ENCODE data around the gene ELOVL4. TPM values are rescaled to one million over a fixed set of nuclear protein-coding genes. Genes with fewer than 3 reads are reported as not detected.

The ELOVL4 gene
- total RNA-seq: 2.6 and 3.6 TPM in 2 replicates

- DNase-seq (ENCODE audit: extremely low read depth, low read depth, low spot score): no peak
These were observed at the start of gene ELOVL4 for GRCh38 chr6:79947191-79948186. TSS of gene ELOVL4 (minus strand) at chr6:79947553. CDS start at chr6:79947279, 274 bp downstream.

DNA sequence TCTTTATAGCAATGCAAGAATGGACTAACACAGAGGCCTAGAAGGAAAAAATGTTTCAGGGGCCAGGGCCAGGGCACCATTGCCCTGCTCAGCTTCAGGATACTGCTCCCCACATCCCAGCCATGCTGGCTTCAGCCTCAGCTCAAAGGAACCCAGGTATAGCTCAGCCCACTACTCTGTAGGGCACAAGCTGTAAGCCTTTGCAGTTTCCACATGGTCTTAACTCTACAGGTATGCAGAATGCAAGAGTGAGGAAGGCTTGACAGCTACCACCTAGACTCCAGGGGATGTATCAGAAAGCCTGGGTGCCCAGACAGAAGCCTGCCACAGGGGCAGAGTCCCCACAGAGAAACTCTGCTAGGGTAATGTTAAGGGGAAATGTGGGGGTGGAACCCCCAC lies 46.6 kb upstream of the ELOVL4 start:
- no peak for DNase-seq (ENCODE audit: extremely low read depth, low read depth, low spot score)

DNA sequence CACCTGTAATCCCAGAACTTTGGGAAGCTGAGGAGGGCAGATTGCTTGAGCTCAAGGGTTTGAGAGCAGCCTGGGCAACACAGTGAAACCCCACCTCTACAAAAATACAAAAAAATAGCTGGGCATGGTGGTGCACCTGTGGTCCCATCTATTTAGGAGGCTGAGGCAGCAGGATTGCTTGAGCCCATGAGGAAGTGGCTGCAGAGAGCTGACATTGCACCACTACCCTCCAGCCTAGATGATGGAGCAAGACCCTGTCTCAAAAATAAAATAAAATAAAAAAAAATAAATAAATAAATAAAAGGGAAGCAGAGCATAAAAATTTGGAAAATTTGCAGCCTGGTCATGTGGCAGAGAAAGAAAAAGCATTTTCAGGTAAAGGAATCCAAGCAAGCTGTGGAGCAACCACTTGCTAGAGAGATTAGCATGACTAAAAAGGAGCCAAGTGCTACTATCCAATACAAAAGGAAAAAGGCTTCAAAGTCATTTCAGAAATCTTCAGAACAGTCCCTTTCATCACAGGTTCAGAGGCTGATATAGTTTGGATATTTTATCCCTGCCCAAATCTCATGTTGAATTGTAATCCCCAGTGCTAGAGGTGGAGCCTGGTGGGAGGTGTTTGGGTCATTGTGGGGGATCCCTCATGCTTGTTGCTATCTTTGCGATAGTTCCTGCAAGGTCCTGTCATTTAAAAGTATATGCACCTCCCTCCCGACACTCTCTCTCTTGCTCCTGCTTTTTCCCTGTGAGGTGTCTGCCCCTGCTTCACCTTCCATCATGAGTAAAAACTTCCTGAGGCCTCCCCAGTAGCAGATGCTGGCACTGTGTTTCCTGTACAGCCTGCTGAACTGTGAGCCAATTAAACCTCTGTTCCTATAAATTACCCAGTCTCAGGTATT lies 45.9 kb upstream of the ELOVL4 start:
- DNase-seq (ENCODE audit: extremely low read depth, low read depth, low spot score): no peak

GRCh38 chr6:79989641-79990040 lies 42.3 kb upstream of the ELOVL4 start:
- DNase-seq (ENCODE audit: extremely low read depth, low read depth, low spot score): no peak

GRCh38 chr6:79985128-79985527 lies 37.8 kb upstream of the ELOVL4 start:
- no peak for DNase-seq (ENCODE audit: extremely low read depth, low read depth, low spot score)

- no peak for DNase-seq (ENCODE audit: extremely low read depth, low read depth, low spot score)
These were observed 36.9 kb upstream of the ELOVL4 start for GRCh38 chr6:79984261-79984660.

GRCh38 chr6:79981652-79982051 lies 34.3 kb upstream of the ELOVL4 start:
- no peak for DNase-seq (ENCODE audit: extremely low read depth, low read depth, low spot score)

DNA sequence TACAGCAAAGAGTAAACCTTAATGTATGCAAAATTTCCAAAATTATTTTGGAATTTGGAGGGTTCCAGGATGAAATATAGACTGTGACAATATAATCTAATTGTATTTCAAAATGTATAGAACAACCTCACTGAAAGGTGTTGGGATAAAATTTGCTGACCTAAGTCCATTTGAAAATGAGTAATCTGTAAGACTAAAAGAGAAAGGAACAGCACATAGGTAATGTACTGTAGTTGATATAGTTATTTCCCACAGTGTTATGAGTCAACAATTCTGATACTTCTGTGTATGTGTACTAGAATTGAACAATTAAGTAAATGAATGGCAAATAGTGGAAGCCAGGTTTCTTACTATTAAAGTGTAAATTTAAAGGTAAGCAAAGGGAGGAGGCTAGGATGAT lies 23.8 kb upstream of the ELOVL4 start:
- DNase-seq (ENCODE audit: extremely low read depth, low read depth, low spot score): no peak

- DNase-seq (ENCODE audit: extremely low read depth, low read depth, low spot score): no peak
These were observed 22.4 kb upstream of the ELOVL4 start for GRCh38 chr6:79969784-79970183.

DNA sequence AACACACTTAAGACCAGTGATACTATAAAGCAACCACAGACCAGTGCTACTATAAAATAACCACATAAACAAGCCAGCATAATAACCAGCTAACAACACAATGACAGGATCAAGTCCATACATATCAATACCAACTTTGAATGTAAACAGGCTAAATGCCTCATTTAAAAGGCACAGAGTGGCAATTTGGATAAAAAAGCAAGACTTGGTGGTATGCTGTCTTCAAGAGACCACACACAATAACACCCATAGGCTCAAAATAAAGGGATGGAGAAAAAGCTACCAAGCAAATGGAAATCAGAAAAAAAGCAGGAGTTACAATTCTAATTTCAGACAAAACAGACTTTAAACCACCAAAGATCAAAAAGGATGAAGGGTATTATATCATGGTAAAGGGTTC lies 19.8 kb upstream of the ELOVL4 start:
- no peak for DNase-seq (ENCODE audit: extremely low read depth, low read depth, low spot score)

DNA sequence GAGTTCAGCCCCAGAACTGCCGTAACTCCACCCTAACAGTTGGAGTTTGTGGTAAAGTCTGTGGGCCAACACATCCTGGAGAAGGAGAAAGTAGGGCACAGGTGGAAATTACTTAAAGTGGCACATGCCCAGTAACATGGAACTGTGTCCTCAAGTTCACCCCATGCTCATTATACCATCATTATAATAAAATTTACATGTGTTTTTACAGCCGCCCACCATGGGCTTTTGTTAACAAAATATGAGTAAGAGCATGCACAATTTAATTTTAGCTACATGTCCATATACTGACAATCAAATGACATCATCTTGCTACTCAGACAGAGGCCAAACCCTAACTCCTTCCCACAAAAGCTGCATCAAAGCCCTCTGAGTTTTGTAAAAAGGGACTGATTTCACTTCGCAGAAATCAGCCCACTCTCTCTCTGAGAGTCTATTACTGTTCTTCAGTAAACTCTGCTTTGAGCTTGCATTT lies 17.3 kb upstream of the ELOVL4 start:
- DNase-seq (ENCODE audit: extremely low read depth, low read depth, low spot score): no peak

DNA sequence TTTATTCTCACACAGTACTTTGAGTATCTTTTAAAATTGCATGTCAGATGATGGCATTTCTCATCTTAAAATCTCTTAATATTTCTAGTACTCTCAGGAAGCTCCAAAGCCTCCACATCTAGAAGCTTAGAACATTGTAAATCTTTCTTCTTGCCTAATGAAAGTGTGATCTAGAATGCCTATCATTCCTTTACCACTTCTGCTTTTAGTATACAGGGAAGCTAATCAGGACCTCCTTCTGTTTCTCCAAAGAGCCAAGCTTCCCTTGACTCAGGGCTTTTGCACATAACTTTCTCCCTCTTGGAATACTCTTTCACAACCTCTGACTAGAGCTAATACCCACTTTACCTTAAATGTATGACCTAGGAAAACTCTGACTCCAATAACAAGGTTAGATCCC lies 7.5 kb upstream of the ELOVL4 start:
- no peak for DNase-seq (ENCODE audit: extremely low read depth, low read depth, low spot score)

DNA sequence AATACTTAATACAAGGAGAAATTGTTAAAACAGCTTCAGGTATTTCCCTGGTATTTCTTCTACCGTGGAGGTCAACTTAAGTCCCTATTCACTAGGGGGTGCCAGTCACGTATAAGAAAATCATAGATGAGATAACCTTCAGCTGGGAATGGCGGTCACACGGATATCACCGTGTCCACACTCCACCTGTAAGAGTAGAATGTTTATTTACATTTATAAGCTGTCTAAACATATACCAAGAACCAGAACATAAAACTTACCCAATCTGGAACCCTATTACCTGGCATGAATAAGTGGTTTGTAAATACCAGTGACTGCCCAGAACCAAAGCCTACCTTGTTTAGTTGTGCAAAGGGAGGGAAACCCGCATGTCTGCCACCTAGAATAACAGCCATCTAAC lies 1.9 kb upstream of the ELOVL4 start:
- DNase-seq (ENCODE audit: extremely low read depth, low read depth, low spot score): no peak

DNA sequence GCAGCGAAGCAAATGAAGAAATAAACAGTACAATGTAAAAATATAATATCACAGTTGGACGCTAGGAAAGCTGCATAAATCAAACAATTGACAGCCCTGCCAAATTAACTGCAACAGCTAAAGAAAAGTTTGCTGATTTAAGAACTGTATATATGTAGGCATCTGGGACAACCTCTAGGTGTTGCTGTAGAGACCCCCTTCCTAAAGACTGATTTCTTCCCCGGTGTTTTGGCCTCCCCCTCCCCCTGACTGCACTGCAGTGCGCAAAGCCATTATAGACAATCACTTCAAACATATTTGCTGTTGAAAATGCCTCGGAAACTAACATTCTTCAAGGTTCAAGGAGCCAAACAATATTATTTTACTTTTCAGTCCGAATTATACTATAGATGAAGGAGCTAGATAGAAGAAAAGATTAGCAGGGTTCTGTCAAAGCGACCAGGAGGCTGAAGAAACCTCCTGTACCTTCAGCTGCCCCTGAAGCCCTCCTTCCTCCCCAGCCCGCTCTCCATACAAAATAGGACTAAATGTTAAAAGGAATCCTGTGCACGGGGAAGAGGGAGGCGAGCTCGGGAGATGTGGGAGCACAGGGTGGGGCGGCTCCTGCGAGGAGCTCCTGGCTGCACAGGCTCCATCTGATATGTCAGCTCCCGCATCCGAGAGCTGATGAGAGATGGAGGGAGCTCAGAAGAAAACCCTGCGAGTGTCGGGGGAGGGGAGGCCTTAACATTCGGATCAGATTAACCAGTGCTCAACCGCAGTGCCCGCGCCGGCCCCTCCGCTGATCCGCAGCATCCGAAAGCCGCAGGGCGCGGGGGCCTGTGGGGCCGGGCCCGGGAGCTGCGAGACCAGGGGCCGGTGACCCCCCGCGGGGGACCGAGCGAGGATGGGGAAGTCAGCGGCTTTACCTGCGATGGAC lies 822 bp downstream of the ELOVL4 start:
- no peak for DNase-seq (ENCODE audit: extremely low read depth, low read depth, low spot score)

GRCh38 chr6:79943133-79943532 lies 4.2 kb downstream of the ELOVL4 start:
- no peak for DNase-seq (ENCODE audit: extremely low read depth, low read depth, low spot score)

GRCh38 chr6:79941489-79942151 lies 5.7 kb downstream of the ELOVL4 start:
- no peak for DNase-seq (ENCODE audit: extremely low read depth, low read depth, low spot score)

- no peak for DNase-seq (ENCODE audit: extremely low read depth, low read depth, low spot score)
These were observed 18.8 kb downstream of the ELOVL4 start for GRCh38 chr6:79928478-79928998.

DNA sequence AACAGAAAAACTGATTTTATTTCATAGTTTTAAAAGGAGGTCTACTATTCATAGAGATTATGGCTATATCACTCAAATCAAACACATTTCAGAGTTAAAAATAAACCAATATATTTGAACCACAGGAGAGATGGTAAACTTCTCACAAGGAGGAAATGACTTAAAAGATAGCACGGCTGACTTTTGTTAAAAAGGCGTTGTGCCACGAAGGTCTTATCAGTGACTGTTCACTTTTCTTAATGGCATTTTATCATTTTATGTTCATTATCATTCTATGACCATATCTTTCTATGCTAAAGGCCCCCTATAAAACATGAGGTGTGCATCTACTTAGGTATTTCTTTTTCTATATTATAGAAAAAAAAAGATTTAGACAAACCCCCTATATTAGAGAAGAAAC lies 19.6 kb downstream of the ELOVL4 start:
- DNase-seq (ENCODE audit: extremely low read depth, low read depth, low spot score): no peak

DNA sequence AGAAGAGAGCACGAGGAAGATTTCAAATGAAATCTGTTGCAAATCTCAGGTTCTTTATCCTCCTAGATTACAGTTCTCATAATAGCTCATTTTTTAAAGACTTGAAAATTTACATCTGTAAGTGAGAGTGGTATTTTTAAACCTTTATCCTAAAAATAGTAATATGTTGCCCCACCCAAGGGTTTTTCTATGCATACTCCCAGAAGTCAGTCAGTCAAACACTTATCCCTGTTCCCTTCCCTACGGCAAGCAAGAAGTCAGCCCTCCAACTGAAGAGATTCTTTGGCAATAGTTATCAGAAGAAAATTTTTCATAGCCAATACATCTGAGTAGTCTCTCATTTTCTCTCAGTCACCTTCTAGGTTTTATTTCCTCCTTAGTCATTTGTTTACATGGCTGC lies 24.1 kb downstream of the ELOVL4 start:
- DNase-seq (ENCODE audit: extremely low read depth, low read depth, low spot score): no peak

GRCh38 chr6:79922018-79922417 lies 25.3 kb downstream of the ELOVL4 start:
- no peak for DNase-seq (ENCODE audit: extremely low read depth, low read depth, low spot score)

Measured in glomerular endothelial cell (primary cell).